Peyer's patch (tissue), 4 donors: ENCODE results near the gene DCLK2.

ENCODE experiments used
- POLR2A ChIP-seq, 2 donors: fragments of 450-650 bp; IDR thresholded peaks; one replicate each; pipeline ENCODE4 v1.5.1; 2017; ENCODE audit warnings: antibody characterized with exemption in 2 of 2, mild to moderate bottlenecking in 2 of 2, moderate library complexity in 2 of 2
- TF ChIP-seq, protein P1 (sequence below), 6 experiments: fragments of 450-650 bp in 4 of 6; fragments of 200-600 bp in 2 of 6; sonication (generic) in 1 of 6; IDR thresholded peaks; one replicate each; pipeline ENCODE4 v1.5.1; 2017 to 2019; ENCODE audit warnings: antibody characterized with exemption in 6 of 6, mild to moderate bottlenecking in 3 of 6, moderate library complexity in 1 of 6

DNA sequence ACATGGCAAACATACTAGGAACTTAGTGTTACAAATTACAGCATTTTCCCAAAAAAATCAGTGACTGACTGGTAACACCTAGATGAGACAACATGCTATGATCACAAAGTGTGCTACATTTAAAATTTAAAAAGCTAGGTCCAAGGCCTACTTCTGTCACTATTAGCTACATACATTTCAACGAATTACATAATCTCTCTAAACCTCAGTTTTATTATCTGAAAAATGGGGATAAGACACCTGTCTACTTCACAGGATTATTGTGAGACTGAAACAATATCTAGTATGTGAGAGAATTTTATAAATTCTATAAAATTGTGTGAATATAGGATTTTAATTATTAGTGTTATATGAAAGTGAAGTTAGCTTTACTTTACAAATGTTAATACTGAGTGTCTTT, 228.5 kb downstream of the DCLK2 start:
- TF ChIP-seq, protein P1, sequence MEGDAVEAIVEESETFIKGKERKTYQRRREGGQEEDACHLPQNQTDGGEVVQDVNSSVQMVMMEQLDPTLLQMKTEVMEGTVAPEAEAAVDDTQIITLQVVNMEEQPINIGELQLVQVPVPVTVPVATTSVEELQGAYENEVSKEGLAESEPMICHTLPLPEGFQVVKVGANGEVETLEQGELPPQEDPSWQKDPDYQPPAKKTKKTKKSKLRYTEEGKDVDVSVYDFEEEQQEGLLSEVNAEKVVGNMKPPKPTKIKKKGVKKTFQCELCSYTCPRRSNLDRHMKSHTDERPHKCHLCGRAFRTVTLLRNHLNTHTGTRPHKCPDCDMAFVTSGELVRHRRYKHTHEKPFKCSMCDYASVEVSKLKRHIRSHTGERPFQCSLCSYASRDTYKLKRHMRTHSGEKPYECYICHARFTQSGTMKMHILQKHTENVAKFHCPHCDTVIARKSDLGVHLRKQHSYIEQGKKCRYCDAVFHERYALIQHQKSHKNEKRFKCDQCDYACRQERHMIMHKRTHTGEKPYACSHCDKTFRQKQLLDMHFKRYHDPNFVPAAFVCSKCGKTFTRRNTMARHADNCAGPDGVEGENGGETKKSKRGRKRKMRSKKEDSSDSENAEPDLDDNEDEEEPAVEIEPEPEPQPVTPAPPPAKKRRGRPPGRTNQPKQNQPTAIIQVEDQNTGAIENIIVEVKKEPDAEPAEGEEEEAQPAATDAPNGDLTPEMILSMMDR (IDR thresholded peaks at IDR 0.05), result no peak
- TF ChIP-seq POLR2A (IDR thresholded peaks at IDR 0.05), result no peak
